GM12874 (cell line): ENCODE results near the gene C20orf144.

Experiments
- TF ChIP-seq, protein P1 (sequence below): IDR thresholded peaks from 2 replicates; pipeline ENCODE4 v1.5.1; 2011; ENCODE audit warnings: low read depth, mild to moderate bottlenecking, control low read depth, low read length, moderate library complexity; ENCODE audit not compliant: insufficient read depth

The C20orf144 gene

DNA sequence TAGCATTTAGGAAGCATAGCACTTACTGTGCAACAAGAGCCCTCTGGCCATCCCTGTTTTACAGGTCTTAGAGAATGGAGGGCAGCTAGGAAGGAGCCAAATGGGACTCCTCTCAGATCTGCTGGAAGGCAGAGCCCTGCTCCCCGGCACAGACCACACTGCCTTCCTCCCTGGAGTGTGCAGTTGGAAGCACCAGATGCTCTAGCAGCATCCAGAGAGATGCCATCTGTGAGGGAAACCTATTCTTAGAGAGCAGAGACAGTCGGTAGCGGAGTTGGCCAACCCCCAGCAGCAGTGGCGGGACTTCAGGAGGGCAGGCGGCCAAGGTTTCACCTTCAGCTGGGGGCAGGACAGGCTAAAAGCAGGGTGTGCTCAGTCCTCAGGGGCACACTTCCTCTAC lies 40.7 kb downstream of the C20orf144 start:
- TF ChIP-seq, protein P1, sequence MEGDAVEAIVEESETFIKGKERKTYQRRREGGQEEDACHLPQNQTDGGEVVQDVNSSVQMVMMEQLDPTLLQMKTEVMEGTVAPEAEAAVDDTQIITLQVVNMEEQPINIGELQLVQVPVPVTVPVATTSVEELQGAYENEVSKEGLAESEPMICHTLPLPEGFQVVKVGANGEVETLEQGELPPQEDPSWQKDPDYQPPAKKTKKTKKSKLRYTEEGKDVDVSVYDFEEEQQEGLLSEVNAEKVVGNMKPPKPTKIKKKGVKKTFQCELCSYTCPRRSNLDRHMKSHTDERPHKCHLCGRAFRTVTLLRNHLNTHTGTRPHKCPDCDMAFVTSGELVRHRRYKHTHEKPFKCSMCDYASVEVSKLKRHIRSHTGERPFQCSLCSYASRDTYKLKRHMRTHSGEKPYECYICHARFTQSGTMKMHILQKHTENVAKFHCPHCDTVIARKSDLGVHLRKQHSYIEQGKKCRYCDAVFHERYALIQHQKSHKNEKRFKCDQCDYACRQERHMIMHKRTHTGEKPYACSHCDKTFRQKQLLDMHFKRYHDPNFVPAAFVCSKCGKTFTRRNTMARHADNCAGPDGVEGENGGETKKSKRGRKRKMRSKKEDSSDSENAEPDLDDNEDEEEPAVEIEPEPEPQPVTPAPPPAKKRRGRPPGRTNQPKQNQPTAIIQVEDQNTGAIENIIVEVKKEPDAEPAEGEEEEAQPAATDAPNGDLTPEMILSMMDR: no peak

DNA sequence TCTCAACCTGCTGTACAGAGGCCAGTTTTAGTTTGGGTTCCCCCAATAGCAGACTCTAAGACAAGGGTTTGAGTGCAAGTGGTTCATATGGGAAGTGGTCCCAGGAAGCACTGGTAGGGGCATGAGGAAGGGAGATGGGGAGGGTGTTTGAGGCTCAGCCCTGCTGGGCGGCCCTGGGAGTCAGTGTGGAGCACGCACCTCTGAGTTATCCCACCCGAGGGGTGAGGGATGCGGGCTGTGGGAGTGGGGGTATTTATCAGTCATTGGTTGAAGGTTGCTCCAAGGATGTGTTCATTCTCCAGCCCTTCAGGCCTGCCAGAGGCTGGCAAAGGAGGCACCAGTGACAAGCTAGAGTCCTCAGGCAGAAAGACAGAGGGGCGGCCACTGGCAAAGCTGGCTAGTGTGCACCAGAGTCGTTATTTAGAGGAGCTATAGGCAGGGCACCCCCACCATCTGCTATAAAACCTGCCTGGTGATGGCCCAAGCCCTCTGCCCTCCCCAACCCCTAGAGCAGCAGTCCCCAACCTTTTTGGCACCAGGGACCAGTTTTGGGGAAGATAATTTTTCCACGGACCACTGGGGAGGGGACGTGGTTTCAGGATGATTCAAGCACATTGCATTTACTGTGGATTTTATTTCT lies 41.5 kb downstream of the C20orf144 start:
- TF ChIP-seq, protein P1: no peak

DNA sequence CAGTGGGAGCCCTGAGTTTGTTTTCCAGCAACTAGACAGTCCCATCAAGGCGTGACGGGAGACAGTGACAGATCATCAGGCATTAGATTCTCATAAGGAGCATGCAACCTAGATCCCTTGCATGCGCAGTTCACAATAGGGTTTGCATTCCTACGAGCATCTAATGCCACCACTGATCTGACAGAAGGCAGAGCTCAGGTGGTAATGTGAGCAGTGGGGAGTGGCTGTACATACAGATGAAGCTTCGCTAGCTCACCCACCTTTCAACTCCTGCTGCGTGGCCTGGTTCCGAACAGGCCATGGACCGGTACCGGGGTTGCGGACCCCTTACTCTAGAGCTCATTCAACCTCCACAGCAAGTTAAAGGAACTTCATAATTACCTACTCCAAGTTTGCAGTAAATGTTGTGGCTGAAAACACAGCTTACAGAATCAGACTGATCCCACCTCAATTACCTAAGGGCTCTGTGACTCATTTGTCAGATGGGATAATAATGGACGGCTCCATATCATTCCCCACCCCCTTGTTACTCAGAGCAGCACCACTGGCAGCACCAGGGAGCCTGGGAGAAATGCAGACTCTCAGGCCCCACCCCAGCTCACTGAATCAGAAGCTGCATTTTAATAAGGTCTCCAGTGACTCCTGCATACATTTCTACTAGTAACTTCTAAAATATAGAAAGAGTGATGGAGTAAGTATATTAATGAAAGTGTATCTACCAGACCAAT lies 42.2 kb downstream of the C20orf144 start:
- TF ChIP-seq, protein P1: no peak

DNA sequence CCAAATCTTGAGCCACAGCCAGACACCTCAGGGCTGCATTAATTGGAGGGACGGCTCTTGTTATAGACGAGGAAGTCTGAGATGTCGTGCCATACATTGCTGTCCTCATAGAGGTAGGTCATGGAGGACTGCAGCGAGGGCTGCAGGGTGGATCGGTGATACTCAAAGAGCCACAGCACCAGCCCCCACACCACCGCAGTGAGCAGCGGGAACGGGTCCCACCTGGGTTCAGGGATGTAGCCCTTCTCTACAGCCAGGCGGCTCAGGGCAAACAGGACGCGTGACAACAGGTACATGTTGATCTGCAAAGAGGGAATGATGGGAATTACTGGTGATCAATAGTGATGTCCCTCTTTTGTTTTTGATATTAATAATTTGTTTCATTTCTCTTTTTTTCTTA lies 45.5 kb downstream of the C20orf144 start:
- TF ChIP-seq, protein P1: no peak

DNA sequence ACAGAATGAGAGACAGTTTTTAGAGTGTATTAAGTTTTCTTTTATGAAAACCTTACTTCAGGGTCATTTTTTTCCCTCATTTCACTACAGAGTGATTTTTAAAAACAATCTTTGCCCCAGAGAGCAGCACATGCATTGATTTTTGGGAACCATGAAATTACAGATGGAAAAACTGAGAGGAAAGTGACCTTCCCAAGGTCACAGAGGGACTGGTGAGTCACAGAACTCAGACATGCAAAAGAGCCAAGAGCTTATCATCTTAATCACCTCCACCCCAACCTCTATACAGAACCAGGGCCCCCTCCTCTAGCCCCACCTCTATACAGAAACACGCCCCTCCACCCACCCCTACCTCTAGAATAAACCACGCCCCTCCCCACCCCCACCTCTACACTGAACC lies 47.3 kb downstream of the C20orf144 start:
- TF ChIP-seq, protein P1: no peak

DNA sequence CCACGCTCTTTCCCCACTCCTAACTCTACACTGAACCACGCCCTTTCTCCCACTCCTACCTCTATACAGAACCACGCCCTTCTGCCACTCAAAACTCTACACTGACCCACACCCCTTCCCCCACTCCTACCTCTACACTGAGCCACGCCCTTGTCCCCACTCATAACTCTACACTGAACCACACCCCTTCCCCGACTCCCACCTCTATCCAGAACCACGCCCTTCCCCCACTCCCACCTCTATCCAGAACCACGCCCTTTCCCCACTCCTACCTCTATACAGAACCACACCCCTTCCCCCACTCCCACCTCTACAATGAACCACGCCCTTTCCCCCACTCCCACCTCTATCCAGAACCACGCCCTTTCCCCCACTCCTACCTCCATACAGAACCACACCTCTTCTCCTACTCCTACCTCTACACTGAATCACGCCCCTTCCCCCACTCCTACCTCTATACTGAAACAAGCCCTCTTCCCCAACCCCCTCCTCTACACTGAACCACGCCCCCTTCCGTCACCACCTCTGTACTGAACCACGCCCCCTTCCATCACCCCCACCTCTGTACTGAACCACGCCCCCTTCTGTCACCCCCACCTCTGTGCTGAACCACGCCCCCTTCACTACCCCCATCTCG lies 47.9 kb downstream of the C20orf144 start:
- TF ChIP-seq, protein P1: no peak

DNA sequence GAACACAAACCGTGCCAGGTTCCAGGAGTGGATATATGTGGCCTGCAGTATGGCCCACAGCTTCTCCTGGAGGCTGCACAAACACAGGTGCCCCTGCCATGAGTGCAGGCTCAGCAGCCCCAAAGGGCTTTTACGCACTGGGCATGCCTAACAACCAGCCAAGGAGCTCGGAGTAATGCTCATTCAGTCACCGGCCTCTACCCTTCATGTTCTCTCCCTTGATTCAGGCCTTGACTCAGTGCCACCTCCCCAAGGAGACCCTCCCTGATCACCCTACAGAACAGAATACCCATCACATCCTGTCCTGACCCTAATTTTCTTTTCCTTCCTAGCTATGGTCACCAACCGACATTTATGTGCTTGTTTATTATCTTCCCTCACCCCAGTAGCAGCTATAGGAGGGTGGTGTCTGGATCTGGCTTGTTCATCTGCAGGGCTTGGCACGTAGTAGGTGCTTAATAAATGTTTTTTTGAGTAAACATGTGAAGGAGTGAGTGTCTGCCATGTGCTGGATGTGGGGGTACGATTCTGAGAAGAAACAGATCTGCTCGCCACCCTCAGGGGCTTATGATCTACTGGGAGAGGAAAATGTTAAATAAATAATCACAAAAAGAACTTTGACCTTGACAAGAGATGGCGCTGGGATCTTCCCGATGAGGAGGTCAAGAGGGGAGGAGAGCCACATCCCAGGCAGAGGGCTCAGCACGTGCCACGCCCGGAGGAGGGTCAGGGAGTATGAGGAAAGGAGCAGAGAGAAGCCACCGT lies 48.7 kb downstream of the C20orf144 start:
- TF ChIP-seq, protein P1: no peak
